SK-N-MC (cell line): ENCODE data around the gene LRP1B.

Experiments used
- EZH2 ChIP-seq: fragments of 200-600 bp; sonication (generic); IDR thresholded peaks from one replicate; pipeline ENCODE4 v1.6.1; 2017; ENCODE audit warnings: antibody characterized with exemption
- POLR2AphosphoS5 ChIP-seq: IDR thresholded peaks from 2 replicates; pipeline ENCODE4 v1.6.1; 2012; ENCODE audit warnings: mild to moderate bottlenecking, low read depth, low read length, borderline replicate concordance

- TF ChIP-seq POLR2AphosphoS5 (no peak), EZH2 (no peak)
Observed at GRCh38 chr2:141475801-141476200, 655.0 kb downstream of the LRP1B start.
